HG03108 (cell line): Measurements from ENCODE around the gene RBM28.
"Not testable (repeated sequence)": the region's sequence is repeated elsewhere in the genome, so short reads cannot be mapped to it uniquely, and the experiment has no call there.

Experiments
- ATAC-seq: cut with Tn5 transposase; IDR thresholded peaks from one replicate; pipeline ENCODE4 v1.9.1; 2021; ENCODE audit warnings: moderate library complexity; ENCODE audit not compliant: unreplicated experiment

The RBM28 gene

GRCh38 chr7:128298004-128298403 is 45.7 kb downstream of the RBM28 start:
- not testable (repeated sequence) for ATAC-seq

- no peak for ATAC-seq
Measured at GRCh38 chr7:128287556-128287955, 56.2 kb downstream of the RBM28 start.

GRCh38 chr7:128284102-128284501 is 59.6 kb downstream of the RBM28 start:
- no peak for ATAC-seq

GRCh38 chr7:128281605-128282380 is 61.9 kb downstream of the RBM28 start:
- no peak for ATAC-seq

GRCh38 chr7:128280451-128280850 is 63.3 kb downstream of the RBM28 start:
- ATAC-seq = not testable (repeated sequence)

- ATAC-seq = no peak
Measured at GRCh38 chr7:128279124-128279713, 64.5 kb downstream of the RBM28 start.

- ATAC-seq = no peak
Measured at GRCh38 chr7:128278366-128278765, 65.3 kb downstream of the RBM28 start.

GRCh38 chr7:128275681-128276080 is 68.0 kb downstream of the RBM28 start:
- no peak for ATAC-seq

GRCh38 chr7:128274884-128275603 is 68.7 kb downstream of the RBM28 start:
- ATAC-seq = no peak

GRCh38 chr7:128274246-128274883 is 69.3 kb downstream of the RBM28 start:
- ATAC-seq = no peak

GRCh38 chr7:128271942-128272481 is 71.7 kb downstream of the RBM28 start:
- no peak for ATAC-seq

- no peak for ATAC-seq
Measured at GRCh38 chr7:128271471-128271941, 72.2 kb downstream of the RBM28 start.

GRCh38 chr7:128270826-128271272 is 72.9 kb downstream of the RBM28 start:
- no peak for ATAC-seq

GRCh38 chr7:128268233-128268632 is 75.5 kb downstream of the RBM28 start:
- no peak for ATAC-seq

GRCh38 chr7:128267595-128267924 is 76.1 kb downstream of the RBM28 start:
- ATAC-seq = no peak

GRCh38 chr7:128266883-128267594 is 76.7 kb downstream of the RBM28 start:
- no peak for ATAC-seq

- ATAC-seq = no peak
Measured at GRCh38 chr7:128266529-128266882, 77.2 kb downstream of the RBM28 start.

GRCh38 chr7:128265906-128266300 is 77.8 kb downstream of the RBM28 start:
- ATAC-seq = no peak

- ATAC-seq = no peak
Measured at GRCh38 chr7:128265156-128265905, 78.4 kb downstream of the RBM28 start.

- no peak for ATAC-seq
Measured at GRCh38 chr7:128264477-128264876, 79.2 kb downstream of the RBM28 start.
